Smooth muscle cell (in vitro differentiated cells): Measurements from ENCODE around the gene FAT2. TPM values are rescaled to one million over a fixed set of nuclear protein-coding genes. Genes with fewer than 3 reads are reported as not detected.

Experiments used
- DNase-seq: peaks from one replicate; lab custom pipeline; 2025; ENCODE audit not compliant: unreplicated experiment; lab: John Stamatoyannopoulos, UW
- H2AFZ ChIP-seq: fragments of 200-600 bp; sonication (generic); 2 replicates; pipeline ENCODE4 v1.6.0; 2016; ENCODE audit warnings: antibody characterized with exemption, low read depth, mild to moderate bottlenecking
- H3F3A ChIP-seq: fragments of 200-600 bp; sonication (generic); 2 replicates; pipeline ENCODE4 v1.6.0; 2017; ENCODE audit warnings: antibody characterized with exemption, low read depth
- H3K27ac ChIP-seq: fragments of 200-600 bp; sonication (generic); 2 replicates; pipeline ENCODE4 v1.5.1; 2016; ENCODE audit warnings: low read depth, mild to moderate bottlenecking
- H3K27me3 ChIP-seq: fragments of 200-600 bp; sonication (generic); 2 replicates; pipeline ENCODE4 v1.6.1; 2016; ENCODE audit warnings: low read depth, mild to moderate bottlenecking
- H3K36me3 ChIP-seq: fragments of 200-600 bp; sonication (generic); 2 replicates; pipeline ENCODE4 v1.5.1; 2016; ENCODE audit warnings: low read depth
- H3K4me1 ChIP-seq: fragments of 200-600 bp; sonication (generic); 2 replicates; pipeline ENCODE4 v1.5.1; 2016; ENCODE audit warnings: low read depth
- H3K4me2 ChIP-seq: fragments of 200-600 bp; sonication (generic); 2 replicates; pipeline ENCODE4 v1.6.0; 2016; ENCODE audit warnings: mild to moderate bottlenecking
- H3K4me3 ChIP-seq: fragments of 200-600 bp; sonication (generic); 2 replicates; pipeline ENCODE4 v1.5.1; 2016; ENCODE audit warnings: mild to moderate bottlenecking
- H3K79me2 ChIP-seq: fragments of 200-600 bp; sonication (generic); 2 replicates; pipeline ENCODE4 v1.6.0; 2016; ENCODE audit warnings: low read depth, mild to moderate bottlenecking
- H3K9ac ChIP-seq: fragments of 200-600 bp; sonication (generic); 2 replicates; pipeline ENCODE4 v1.6.0; 2016; ENCODE audit warnings: low read depth
- H3K9me3 ChIP-seq: fragments of 200-600 bp; sonication (generic); replicated peaks from 2 replicates; pipeline ENCODE4 v1.5.1; 2016; ENCODE audit warnings: low read depth
- H4K20me1 ChIP-seq: fragments of 200-600 bp; sonication (generic); 2 replicates; pipeline ENCODE4 v1.6.0; 2016; ENCODE audit warnings: low read depth
- WGBS: methylation state at CpG from one replicate; pipeline ENCODE4 v1.1.7; 2016; ENCODE audit warnings: low lambda C conversion rate; 5-methylcytosine and 5-hydroxymethylcytosine counted together
- polyA plus RNA-seq: library from polyadenylated mRNA; unstranded; fragments of >200 nt; fragmentation: Nextera tagmentation; extraction: Ambion mirVana; gene quantifications from 2 replicates; pipeline ENCODE4 v1.2.1, GENCODE V29; 2016
- total RNA-seq: library from RNA; depleted of rRNA; stranded (reverse); fragments of >200 nt; gene quantifications from 2 replicates; pipeline ENCODE4 v1.2.3, GENCODE V29; 2014
- TF ChIP-seq, protein P1 (sequence below): fragments of 200-600 bp; sonication (generic); IDR thresholded peaks from 2 replicates; pipeline ENCODE4 v1.5.1; 2017; ENCODE audit warnings: borderline replicate concordance, mild to moderate bottlenecking, antibody characterized with exemption; ENCODE audit not compliant: insufficient read depth, poor library complexity, severe bottlenecking

The FAT2 gene
- total and polyA plus RNA-seq, 2 experiments from 2014 or later: 0.65 to 10.1 TPM

GRCh38 chr5:151628112-151628823, 37.1 kb upstream of the FAT2 start:
- H3K9ac ChIP-seq: no peak overlapping the region
- H3K9me3 ChIP-seq: no peaks in the 10 kb centered on the region
- TF ChIP-seq, protein P1, sequence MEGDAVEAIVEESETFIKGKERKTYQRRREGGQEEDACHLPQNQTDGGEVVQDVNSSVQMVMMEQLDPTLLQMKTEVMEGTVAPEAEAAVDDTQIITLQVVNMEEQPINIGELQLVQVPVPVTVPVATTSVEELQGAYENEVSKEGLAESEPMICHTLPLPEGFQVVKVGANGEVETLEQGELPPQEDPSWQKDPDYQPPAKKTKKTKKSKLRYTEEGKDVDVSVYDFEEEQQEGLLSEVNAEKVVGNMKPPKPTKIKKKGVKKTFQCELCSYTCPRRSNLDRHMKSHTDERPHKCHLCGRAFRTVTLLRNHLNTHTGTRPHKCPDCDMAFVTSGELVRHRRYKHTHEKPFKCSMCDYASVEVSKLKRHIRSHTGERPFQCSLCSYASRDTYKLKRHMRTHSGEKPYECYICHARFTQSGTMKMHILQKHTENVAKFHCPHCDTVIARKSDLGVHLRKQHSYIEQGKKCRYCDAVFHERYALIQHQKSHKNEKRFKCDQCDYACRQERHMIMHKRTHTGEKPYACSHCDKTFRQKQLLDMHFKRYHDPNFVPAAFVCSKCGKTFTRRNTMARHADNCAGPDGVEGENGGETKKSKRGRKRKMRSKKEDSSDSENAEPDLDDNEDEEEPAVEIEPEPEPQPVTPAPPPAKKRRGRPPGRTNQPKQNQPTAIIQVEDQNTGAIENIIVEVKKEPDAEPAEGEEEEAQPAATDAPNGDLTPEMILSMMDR: no peak
- WGBS: 57% methylated on average over 7 of the region's 7 CpGs
- H3K27me3 ChIP-seq: peaks cover 3% of the 10 kb centered on the region
- H3K79me2 ChIP-seq: no peaks in the 10 kb centered on the region
- H3K27ac ChIP-seq: no peak overlapping the region
- no peaks in the 10 kb centered on the region for H3K36me3 ChIP-seq
- H3F3A ChIP-seq: no peaks in the 10 kb centered on the region
- H2AFZ ChIP-seq: no peak overlapping the region
- no peak overlapping the region for H3K4me2 ChIP-seq
- H3K4me3 ChIP-seq: no peak overlapping the region
- no peaks in the 10 kb centered on the region for H3K4me1 ChIP-seq
- DNase-seq: no peak
- no peaks in the 10 kb centered on the region for H4K20me1 ChIP-seq

- Histone ChIP-seq H3K4me2 (no peak overlapping the region), H3K79me2 (no peaks in the 10 kb centered on the region), H3K4me3 (no peak overlapping the region), H3K9ac (no peak overlapping the region), H2AFZ (no peak overlapping the region), H3K4me1 (no peaks in the 10 kb centered on the region), H3K27me3 (peaks cover 3% of the 10 kb centered on the region), H3K36me3 (no peaks in the 10 kb centered on the region), H3F3A (no peaks in the 10 kb centered on the region), H3K27ac (no peak overlapping the region), H4K20me1 (no peaks in the 10 kb centered on the region), H3K9me3 (no peaks in the 10 kb centered on the region)
- TF ChIP-seq, protein P1: no peak
- no peak for DNase-seq
- 48% methylated on average over 6 of the region's 6 CpGs for WGBS
Observed at GRCh38 chr5:151627650-151628049, 36.5 kb upstream of the FAT2 start.

- TF ChIP-seq, protein P1: no peak
- H3K4me1 ChIP-seq: peaks cover 6% of the 10 kb centered on the region
- DNase-seq: no peak
- no peak overlapping the region for H3K27ac ChIP-seq
- H3K4me3 ChIP-seq: no peak overlapping the region
- WGBS: 86% methylated on average over 9 of the region's 9 CpGs
- no peaks in the 10 kb centered on the region for H4K20me1 ChIP-seq
- H3K9ac ChIP-seq: no peak overlapping the region
- no peaks in the 10 kb centered on the region for H3K9me3 ChIP-seq
- no peaks in the 10 kb centered on the region for H3K36me3 ChIP-seq
- H3K27me3 ChIP-seq: no peaks in the 10 kb centered on the region
- no peak overlapping the region for H3K4me2 ChIP-seq
- H3K79me2 ChIP-seq: no peaks in the 10 kb centered on the region
- H2AFZ ChIP-seq: no peak overlapping the region
- no peaks in the 10 kb centered on the region for H3F3A ChIP-seq
Observed at GRCh38 chr5:151625285-151625684, 34.2 kb upstream of the FAT2 start.

DNA sequence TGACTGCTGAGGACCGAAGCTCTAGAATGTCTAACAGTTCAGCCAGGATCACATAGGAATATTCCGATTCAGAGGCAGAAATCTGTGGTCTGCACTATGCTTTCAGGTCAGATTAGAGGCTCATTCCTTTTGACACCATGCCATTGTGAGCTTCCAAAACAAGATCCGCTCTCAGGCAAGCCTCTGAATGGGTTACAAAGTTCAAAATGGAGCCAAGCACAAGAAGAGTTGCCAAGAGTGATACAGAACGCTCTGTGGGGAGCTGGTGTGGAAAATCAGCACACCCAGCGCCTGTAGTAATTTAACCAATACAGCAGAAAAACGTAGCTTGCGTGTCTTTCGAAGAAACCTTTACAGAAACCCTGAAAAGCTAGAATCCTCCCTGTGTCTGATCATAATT, 33.3 kb upstream of the FAT2 start:
- Histone ChIP-seq H3K9me3 (no peaks in the 10 kb centered on the region), H2AFZ (no peak overlapping the region), H3K27ac (no peak overlapping the region), H4K20me1 (no peaks in the 10 kb centered on the region), H3K4me1 (peaks cover 14% of the 10 kb centered on the region), H3K9ac (no peak overlapping the region), H3K27me3 (no peaks in the 10 kb centered on the region), H3K79me2 (no peaks in the 10 kb centered on the region), H3K36me3 (no peaks in the 10 kb centered on the region), H3K4me3 (no peak overlapping the region), H3K4me2 (no peak overlapping the region), H3F3A (no peaks in the 10 kb centered on the region)
- no peak for DNase-seq
- 96% methylated on average over 8 of the region's 8 CpGs for WGBS
- TF ChIP-seq, protein P1: no peak
